ENCODE measurements around the gene OR10A4.

OR10A4 gene

DNA sequence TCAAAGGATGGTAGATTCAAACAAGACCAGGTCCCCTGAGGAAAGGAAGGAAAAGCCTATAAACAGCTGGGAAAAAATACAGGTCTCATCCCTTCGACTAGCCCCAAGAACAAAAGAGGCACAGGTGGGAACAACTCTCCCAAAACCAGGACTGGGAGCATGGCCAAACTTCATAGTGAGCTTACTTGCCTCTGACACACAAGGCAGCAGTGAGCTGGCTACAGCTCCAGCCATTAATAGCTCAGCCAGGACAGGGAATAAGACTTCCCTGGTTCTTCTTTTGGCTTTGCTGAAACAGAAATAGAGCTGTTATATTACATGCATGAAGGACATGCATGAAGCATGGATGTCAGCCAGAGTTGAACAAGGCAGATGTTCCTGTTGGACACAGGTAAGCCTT, 13.5 kb upstream of the OR10A4 start, which contains the start of gene OR10A2:
Gene OR10A2, plus strand, starts transcription at position 97 of the 400 bp plus-strand sequence. CDS start 6,698 bp downstream, outside the sequence.
- ATAC-seq (ENCODE audit: insufficient read depth, low read depth) (no peak), DNase-seq (no peak)
- Histone ChIP-seq H3K9me3 (ENCODE audit: insufficient read depth, low read length, severe bottlenecking) (no peaks in the 10 kb centered on the region), H3K4me2 (ENCODE audit: insufficient read depth, low read length) (no peak within 1 kb of the TSS), H3K27ac (ENCODE audit: low read length) (no peak within 1 kb of the TSS), H3K4me3 (ENCODE audit: low read depth in 1 of 2, low read length in 2 of 2) (no peak within 1 kb of the TSS), H3K36me3 (ENCODE audit: insufficient read depth, low read length) (no peaks in the 10 kb centered on the region), H3K9ac (ENCODE audit: low read depth, low read length) (no peak within 1 kb of the TSS), H2AFZ (ENCODE audit: low read depth, low read length) (no peak within 1 kb of the TSS), H3K79me2 (ENCODE audit: insufficient read depth, low read length) (no peaks in the 10 kb centered on the region), H3K4me1 (ENCODE audit: insufficient read depth, low read length) (no peaks in the 10 kb centered on the region), H3K27me3 (ENCODE audit: insufficient read depth, low read length, poor library complexity) (no peaks in the 10 kb centered on the region), H4K20me1 (ENCODE audit: insufficient read depth, low read length) (no peaks in the 10 kb centered on the region)
- no peak for TF ChIP-seq EZH2 (IDR thresholded peaks at IDR 0.05; ENCODE audit: borderline replicate concordance, low read depth, low read length, severe bottlenecking)
- TF ChIP-seq, protein P1, sequence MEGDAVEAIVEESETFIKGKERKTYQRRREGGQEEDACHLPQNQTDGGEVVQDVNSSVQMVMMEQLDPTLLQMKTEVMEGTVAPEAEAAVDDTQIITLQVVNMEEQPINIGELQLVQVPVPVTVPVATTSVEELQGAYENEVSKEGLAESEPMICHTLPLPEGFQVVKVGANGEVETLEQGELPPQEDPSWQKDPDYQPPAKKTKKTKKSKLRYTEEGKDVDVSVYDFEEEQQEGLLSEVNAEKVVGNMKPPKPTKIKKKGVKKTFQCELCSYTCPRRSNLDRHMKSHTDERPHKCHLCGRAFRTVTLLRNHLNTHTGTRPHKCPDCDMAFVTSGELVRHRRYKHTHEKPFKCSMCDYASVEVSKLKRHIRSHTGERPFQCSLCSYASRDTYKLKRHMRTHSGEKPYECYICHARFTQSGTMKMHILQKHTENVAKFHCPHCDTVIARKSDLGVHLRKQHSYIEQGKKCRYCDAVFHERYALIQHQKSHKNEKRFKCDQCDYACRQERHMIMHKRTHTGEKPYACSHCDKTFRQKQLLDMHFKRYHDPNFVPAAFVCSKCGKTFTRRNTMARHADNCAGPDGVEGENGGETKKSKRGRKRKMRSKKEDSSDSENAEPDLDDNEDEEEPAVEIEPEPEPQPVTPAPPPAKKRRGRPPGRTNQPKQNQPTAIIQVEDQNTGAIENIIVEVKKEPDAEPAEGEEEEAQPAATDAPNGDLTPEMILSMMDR (IDR thresholded peaks at IDR 0.05; ENCODE audit: borderline replicate concordance, extremely low read depth, low read length, poor library complexity, severe bottlenecking): no peak

DNA sequence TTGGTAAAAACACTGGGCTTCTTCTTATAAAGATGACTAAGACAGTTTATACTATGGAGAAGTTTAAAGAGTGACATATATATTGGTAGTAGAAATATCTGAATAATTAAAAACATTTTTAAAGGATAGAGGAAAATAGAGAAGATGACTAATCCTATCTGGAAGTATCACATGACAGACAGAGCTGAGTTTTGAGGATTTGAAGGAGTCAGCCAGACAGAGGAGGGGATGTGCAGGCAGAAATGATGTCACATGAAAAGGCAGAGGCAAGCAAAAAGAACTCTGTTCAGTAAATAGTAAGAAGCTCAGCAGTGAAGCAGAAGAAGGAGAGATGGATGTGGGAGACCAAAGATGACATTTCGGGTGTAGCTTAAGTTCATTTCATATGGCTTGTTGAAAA, 12.0 kb upstream of the OR10A4 start:
- H3K79me2 ChIP-seq (ENCODE audit: insufficient read depth, low read length): no peaks in the 10 kb centered on the region
- no peak overlapping the region for H3K27ac ChIP-seq (ENCODE audit: low read length)
- no peak overlapping the region for H3K9ac ChIP-seq (ENCODE audit: low read depth, low read length)
- TF ChIP-seq EZH2 (IDR thresholded peaks at IDR 0.05; ENCODE audit: borderline replicate concordance, low read depth, low read length, severe bottlenecking): no peak
- TF ChIP-seq, protein P1 (IDR thresholded peaks at IDR 0.05; ENCODE audit: borderline replicate concordance, extremely low read depth, low read length, poor library complexity, severe bottlenecking): no peak
- H2AFZ ChIP-seq (ENCODE audit: low read depth, low read length): no peak overlapping the region
- H3K36me3 ChIP-seq (ENCODE audit: insufficient read depth, low read length): no peaks in the 10 kb centered on the region
- H3K9me3 ChIP-seq (ENCODE audit: insufficient read depth, low read length, severe bottlenecking): no peaks in the 10 kb centered on the region
- no peaks in the 10 kb centered on the region for H3K4me1 ChIP-seq (ENCODE audit: insufficient read depth, low read length)
- H3K4me3 ChIP-seq (ENCODE audit: low read depth in 1 of 2, low read length in 2 of 2): no peak overlapping the region
- H4K20me1 ChIP-seq (ENCODE audit: insufficient read depth, low read length): no peaks in the 10 kb centered on the region
- H3K4me2 ChIP-seq (ENCODE audit: insufficient read depth, low read length): no peak overlapping the region
- H3K27me3 ChIP-seq (ENCODE audit: insufficient read depth, low read length, poor library complexity): no peaks in the 10 kb centered on the region
- DNase-seq (no peak), ATAC-seq (ENCODE audit: insufficient read depth, low read depth) (no peak)

DNA sequence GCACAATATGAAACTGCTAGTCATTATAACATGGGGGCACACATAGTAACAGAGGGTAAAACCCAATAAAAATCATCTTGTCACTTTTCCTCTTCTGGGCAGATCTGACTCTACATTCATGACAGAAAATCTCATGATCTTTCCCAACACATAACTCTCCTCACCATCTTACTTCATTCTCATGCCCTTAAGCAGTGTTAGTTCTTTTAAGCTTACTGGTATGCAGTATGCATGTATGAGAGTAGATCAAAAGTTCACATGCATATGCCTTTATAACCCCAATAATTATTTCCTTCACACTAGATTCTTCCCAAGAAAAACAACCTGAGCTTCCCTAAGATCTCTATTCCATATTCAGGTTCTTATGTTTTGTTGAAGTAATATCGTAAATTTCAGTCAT, 5.1 kb upstream of the OR10A4 start:
- H4K20me1 ChIP-seq (ENCODE audit: insufficient read depth, low read length): no peaks in the 10 kb centered on the region
- H3K4me3 ChIP-seq (ENCODE audit: low read depth in 1 of 2, low read length in 2 of 2): no peak overlapping the region
- H3K4me1 ChIP-seq (ENCODE audit: insufficient read depth, low read length): no peaks in the 10 kb centered on the region
- H3K79me2 ChIP-seq (ENCODE audit: insufficient read depth, low read length): no peaks in the 10 kb centered on the region
- DNase-seq (no peak), ATAC-seq (ENCODE audit: insufficient read depth, low read depth) (no peak)
- no peak overlapping the region for H3K4me2 ChIP-seq (ENCODE audit: insufficient read depth, low read length)
- no peaks in the 10 kb centered on the region for H3K9me3 ChIP-seq (ENCODE audit: insufficient read depth, low read length, severe bottlenecking)
- TF ChIP-seq EZH2 (IDR thresholded peaks at IDR 0.05; ENCODE audit: borderline replicate concordance, low read depth, low read length, severe bottlenecking): no peak
- TF ChIP-seq, protein P1 (IDR thresholded peaks at IDR 0.05; ENCODE audit: borderline replicate concordance, extremely low read depth, low read length, poor library complexity, severe bottlenecking): no peak
- H3K27ac ChIP-seq (ENCODE audit: low read length): no peak overlapping the region
- H2AFZ ChIP-seq (ENCODE audit: low read depth, low read length): no peak overlapping the region
- no peak overlapping the region for H3K9ac ChIP-seq (ENCODE audit: low read depth, low read length)
- no peaks in the 10 kb centered on the region for H3K27me3 ChIP-seq (ENCODE audit: insufficient read depth, low read length, poor library complexity)
- H3K36me3 ChIP-seq (ENCODE audit: insufficient read depth, low read length): no peaks in the 10 kb centered on the region

DNA sequence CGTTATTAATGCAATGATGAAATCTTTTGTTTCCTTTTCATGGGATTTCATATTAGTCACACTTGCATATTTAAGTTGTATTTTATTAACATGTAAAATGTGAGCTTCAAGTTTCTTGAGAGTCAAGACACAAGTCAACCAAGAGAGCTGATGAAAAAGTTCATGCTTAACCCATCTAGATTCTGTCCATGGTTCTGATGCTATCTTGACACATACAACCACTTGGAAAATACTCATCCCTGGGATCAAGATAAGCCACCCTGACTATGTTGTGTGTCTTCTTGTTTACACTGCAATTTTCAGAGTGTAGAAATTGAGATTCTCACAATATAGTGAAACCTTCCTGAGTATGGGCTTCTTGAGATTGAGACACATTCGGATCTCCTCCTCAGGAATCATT, 664 bp upstream of the OR10A4 start:
- Histone ChIP-seq H3K9ac (ENCODE audit: low read depth, low read length) (no peak overlapping the region), H3K27me3 (ENCODE audit: insufficient read depth, low read length, poor library complexity) (no peaks in the 10 kb centered on the region), H3K79me2 (ENCODE audit: insufficient read depth, low read length) (no peaks in the 10 kb centered on the region), H3K9me3 (ENCODE audit: insufficient read depth, low read length, severe bottlenecking) (no peaks in the 10 kb centered on the region), H4K20me1 (ENCODE audit: insufficient read depth, low read length) (no peaks in the 10 kb centered on the region), H2AFZ (ENCODE audit: low read depth, low read length) (no peak overlapping the region), H3K27ac (ENCODE audit: low read length) (no peak overlapping the region), H3K4me3 (ENCODE audit: low read depth in 1 of 2, low read length in 2 of 2) (no peak overlapping the region), H3K4me1 (ENCODE audit: insufficient read depth, low read length) (no peaks in the 10 kb centered on the region), H3K4me2 (ENCODE audit: insufficient read depth, low read length) (no peak overlapping the region), H3K36me3 (ENCODE audit: insufficient read depth, low read length) (no peaks in the 10 kb centered on the region)
- DNase-seq (no peak), ATAC-seq (ENCODE audit: insufficient read depth, low read depth) (no peak)
- TF ChIP-seq, protein P1 (IDR thresholded peaks at IDR 0.05; ENCODE audit: borderline replicate concordance, extremely low read depth, low read length, poor library complexity, severe bottlenecking): no peak
- no peak for TF ChIP-seq EZH2 (IDR thresholded peaks at IDR 0.05; ENCODE audit: borderline replicate concordance, low read depth, low read length, severe bottlenecking)
